ENCODE data around the gene GABPB2. TPM values are rescaled to one million over a fixed set of nuclear protein-coding genes. Genes with fewer than 3 reads are reported as not detected.

GABPB2 gene
- total and polyA plus RNA-seq, 2 experiments from 2014 or later, result 1.1 to 2.6 TPM

- no peak overlapping the region for H3K4me2 ChIP-seq
- H2AFZ ChIP-seq, result no peak overlapping the region
- Mint-ChIP-seq H3K4me1 (peaks cover 12% of the 10 kb centered on the region; the same call in 2 of the 3 replicates), H3K9me3 (no peaks in the 10 kb centered on the region), H3K36me3 (ENCODE audit: low read depth) (peaks cover 13% of the 10 kb centered on the region), H3K27ac (no peak overlapping the region), H3K27me3 (ENCODE audit: insufficient read depth, low read depth, poor library complexity) (peaks cover 11% of the 10 kb centered on the region), H3K4me3 (no peak overlapping the region)
- no peak for TF ChIP-seq NANOG (IDR thresholded peaks at IDR 0.05; ENCODE audit: borderline replicate concordance)
- no peak for TF ChIP-seq JUNB (IDR thresholded peaks at IDR 0.05; ENCODE audit: unreplicated experiment)
- TF ChIP-seq ZNF462 (CRISPR knock-in tag; IDR thresholded peaks at IDR 0.05), result no peak
- TF ChIP-seq CREB1 (CRISPR knock-in tag; IDR thresholded peaks at IDR 0.05; ENCODE audit: low read depth), result no peak
- no peak for TF ChIP-seq REST (IDR thresholded peaks at IDR 0.05; ENCODE audit: unreplicated experiment)
- no peak for TF ChIP-seq POLR2AphosphoS5 (IDR thresholded peaks at IDR 0.05; ENCODE audit: low read depth)
- no peaks in the 10 kb centered on the region; the same call in 1 of the 2 replicates for H3F3A ChIP-seq (replicated peaks; ENCODE audit: low read depth)
- H3K79me2 ChIP-seq (replicated peaks; ENCODE audit: insufficient read depth), result no peaks in the 10 kb centered on the region
- H4K20me1 ChIP-seq (replicated peaks; ENCODE audit: insufficient read depth), result no peaks in the 10 kb centered on the region
- no peak for DNase-seq (ENCODE audit: low spot score)
- no peaks in the 10 kb centered on the region for H3K9me2 ChIP-seq (ENCODE audit: insufficient read depth)
- no peak overlapping the region for H3K27ac ChIP-seq (ENCODE audit: low read depth)
- ATAC-seq, result no peak
- H3K36me3 ChIP-seq (ENCODE audit: insufficient read depth), result 0 out of 2 replicates have a peak, but pooled peaks cover 6% of the 10 kb centered on the region
- peaks cover 5% of the 10 kb centered on the region; the same call in 1 of the 2 replicates for H3K4me1 ChIP-seq (ENCODE audit: insufficient read depth)
- no peaks in the 10 kb centered on the region for H3K27me3 ChIP-seq (ENCODE audit: insufficient read depth)
- no peak overlapping the region for H3K4me3 ChIP-seq
Measured at GRCh38 chr1:151158326-151158725, 87.8 kb downstream of the GABPB2 start.

Measured in GM23338 (cell line).